Dendritic cell treated with granulocyte-macrophage colony-stimulating factor and Interleukin-4, amounts not matched to agents 40 ng/mL and 50 ng/mL, for 4 days (primary cell): Measurements from ENCODE around the gene MGLL.
A peak's percentile ranks its signal among the peaks of the same experiment; 100 is the strongest.

Source experiments
- H3K27ac Mint-ChIP-seq: one replicate; pipeline ENCODE4 v1.8.0; 2022; ENCODE audit warnings: mild to moderate bottlenecking, mixed read lengths
- H3K27me3 Mint-ChIP-seq: one replicate; pipeline ENCODE4 v1.8.0; 2022; ENCODE audit warnings: mild to moderate bottlenecking, mixed read lengths
- H3K36me3 Mint-ChIP-seq: one replicate; pipeline ENCODE4 v1.8.0; 2022; ENCODE audit warnings: low read depth, mixed read lengths
- H3K4me1 Mint-ChIP-seq: one replicate; pipeline ENCODE4 v1.8.0; 2022; ENCODE audit warnings: low read depth, mixed read lengths
- H3K4me3 Mint-ChIP-seq: one replicate; pipeline ENCODE4 v1.8.0; 2022; ENCODE audit warnings: mild to moderate bottlenecking, moderate library complexity, mixed read lengths
- H3K9me3 Mint-ChIP-seq: one replicate; pipeline ENCODE4 v1.8.0; 2022; ENCODE audit warnings: mixed read lengths
- intact Hi-C: fragments of 100-400 bp; cut with micrococcal nuclease; formaldehyde crosslinking; loops from one replicate; pipeline ENCODE4 v1.15.0; 2022

MGLL gene

DNA sequence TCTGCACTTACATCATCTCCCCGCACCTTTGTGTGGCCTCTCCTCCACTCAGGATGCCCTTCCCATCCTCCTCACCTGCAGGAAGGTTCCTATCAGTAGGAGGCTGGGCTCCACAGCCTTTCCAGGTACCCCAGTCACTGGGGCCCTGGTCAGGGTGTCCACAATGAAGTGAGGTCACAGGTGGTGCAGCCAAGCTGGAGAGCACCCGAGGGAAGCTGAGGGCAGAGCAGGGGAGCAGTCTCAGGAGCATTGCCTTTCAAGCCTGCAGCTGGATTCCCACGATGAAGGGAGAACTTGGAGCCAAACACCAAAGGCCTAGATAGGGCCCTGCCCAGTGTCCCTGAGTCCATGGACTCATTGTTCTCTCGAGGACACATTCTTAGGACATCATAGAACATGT lies 23.6 kb downstream of the MGLL start:
- peaks cover 6% of the 10 kb centered on the region for H3K36me3 Mint-ChIP-seq

DNA sequence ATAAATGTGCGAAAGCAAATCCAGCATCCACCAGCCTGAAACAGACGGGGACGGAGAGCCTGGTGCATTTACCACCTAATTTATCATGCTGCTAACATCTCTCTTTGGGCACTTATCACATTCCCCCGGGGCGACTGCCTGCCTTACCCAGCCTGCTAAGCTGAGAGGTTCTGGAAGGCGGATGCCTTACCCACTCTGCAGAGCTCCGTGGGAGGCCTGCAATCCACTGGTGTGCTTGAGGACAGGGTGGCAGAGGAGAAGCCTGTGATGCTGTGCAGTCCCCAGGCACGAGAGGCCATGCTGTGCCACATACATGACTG lies 25.5 kb downstream of the MGLL start:
- Mint-ChIP-seq H3K4me1 (peaks cover 55% of the 10 kb centered on the region), H3K27ac (no peak overlapping the region), H3K4me3 (no peak overlapping the region), H3K36me3 (peaks cover 6% of the 10 kb centered on the region), H3K27me3 (peaks cover 3% of the 10 kb centered on the region), H3K9me3 (no peaks in the 10 kb centered on the region)
- intact Hi-C loops = no loop called here

More for the DNA sequence above, 23.6 kb downstream of the MGLL start:
- Mint-ChIP-seq H3K27ac (peak overlapping the region; percentile 22), H3K9me3 (no peaks in the 10 kb centered on the region), H3K4me1 (peaks cover 49% of the 10 kb centered on the region), H3K27me3 (peaks cover 3% of the 10 kb centered on the region), H3K4me3 (no peak overlapping the region)
- intact Hi-C loops = no loop called here

DNA sequence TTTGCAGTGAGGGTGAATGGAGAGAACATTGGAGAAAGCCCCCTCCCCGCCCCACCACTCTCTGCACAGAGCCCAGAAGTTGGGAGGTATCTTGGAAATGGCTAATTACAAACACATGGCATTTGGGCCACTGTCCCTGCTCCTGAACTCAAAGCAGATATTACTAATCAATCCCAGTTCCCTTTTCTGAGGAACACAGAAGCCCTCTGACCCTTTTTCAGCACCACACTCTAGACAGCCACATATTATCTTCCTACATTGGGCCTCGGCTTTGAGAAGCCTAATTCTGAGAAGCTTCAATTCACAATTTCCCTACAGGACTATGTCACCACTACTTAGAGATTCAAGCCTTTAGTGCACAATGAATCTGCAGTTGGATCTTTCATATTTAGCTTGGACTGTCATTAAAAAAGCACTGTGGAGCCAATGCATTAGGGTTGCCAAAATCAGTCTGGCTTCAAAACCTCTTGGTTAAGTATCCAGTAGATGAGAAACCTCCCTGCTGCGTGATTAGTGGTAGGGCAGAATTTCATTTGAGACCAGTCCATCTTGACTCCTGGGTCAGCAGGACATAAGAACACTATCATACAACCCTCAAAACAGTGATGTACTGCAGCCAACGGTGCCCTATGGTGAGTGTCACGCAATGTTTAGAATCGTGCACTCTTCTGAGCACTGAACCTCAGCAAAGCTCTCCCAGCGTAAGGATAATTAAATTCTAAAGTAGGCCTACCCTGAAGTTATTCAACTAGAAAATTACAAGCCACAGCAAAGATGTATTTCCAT lies 26.1 kb downstream of the MGLL start:
- Mint-ChIP-seq H3K36me3 (peaks cover 6% of the 10 kb centered on the region), H3K9me3 (no peaks in the 10 kb centered on the region), H3K4me1 (peaks cover 60% of the 10 kb centered on the region), H3K27me3 (peaks cover 3% of the 10 kb centered on the region), H3K27ac (no peak overlapping the region), H3K4me3 (no peak overlapping the region)
- intact Hi-C loops = no loop called here

DNA sequence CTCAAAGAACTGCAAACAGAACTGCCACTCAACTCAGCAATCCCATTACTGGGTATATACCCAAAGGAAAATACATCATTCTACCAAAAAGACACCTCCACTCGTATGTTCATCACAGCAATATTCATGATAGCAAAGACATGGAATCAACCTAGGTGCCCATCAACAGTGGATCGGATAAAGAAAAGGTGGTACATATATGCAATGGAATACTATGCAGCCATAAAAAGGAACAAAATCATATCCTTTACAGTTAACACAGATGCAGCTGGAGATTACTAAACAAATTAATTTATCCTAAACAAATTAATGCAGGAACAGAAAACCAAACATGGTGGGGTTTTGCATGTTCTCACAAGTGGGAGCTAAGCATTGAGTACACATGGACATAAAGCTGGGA lies 27.3 kb downstream of the MGLL start:
- intact Hi-C loops = no loop called here
- H3K36me3 Mint-ChIP-seq = peaks cover 6% of the 10 kb centered on the region
- H3K27ac Mint-ChIP-seq = no peak overlapping the region
- peaks cover 3% of the 10 kb centered on the region for H3K27me3 Mint-ChIP-seq
- H3K4me1 Mint-ChIP-seq = peaks cover 62% of the 10 kb centered on the region
- H3K4me3 Mint-ChIP-seq = no peak overlapping the region
- H3K9me3 Mint-ChIP-seq = no peaks in the 10 kb centered on the region

DNA sequence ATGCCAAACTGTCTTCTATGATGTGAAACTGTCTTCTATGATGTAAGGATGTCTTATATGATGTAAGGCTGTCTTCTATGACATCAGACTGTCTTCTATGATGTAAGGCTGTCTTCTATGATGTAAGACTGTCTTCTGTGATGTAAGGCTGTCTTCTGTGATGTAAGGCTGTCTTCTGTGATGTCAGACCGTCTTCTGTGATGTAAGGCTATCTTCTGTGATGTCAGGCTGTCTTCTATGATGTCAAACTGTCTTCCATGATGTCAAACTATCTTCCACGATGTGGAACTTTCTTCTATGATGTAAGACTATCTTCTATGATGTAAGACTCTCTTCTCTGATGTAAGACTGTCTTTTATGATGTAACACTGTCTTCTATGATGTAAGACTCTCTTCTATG lies 27.9 kb downstream of the MGLL start:
- Mint-ChIP-seq H3K9me3 (no peaks in the 10 kb centered on the region), H3K27ac (no peak overlapping the region), H3K36me3 (peaks cover 5% of the 10 kb centered on the region), H3K27me3 (peaks cover 3% of the 10 kb centered on the region), H3K4me1 (peaks cover 64% of the 10 kb centered on the region), H3K4me3 (no peak overlapping the region)
- intact Hi-C loops = no loop called here

DNA sequence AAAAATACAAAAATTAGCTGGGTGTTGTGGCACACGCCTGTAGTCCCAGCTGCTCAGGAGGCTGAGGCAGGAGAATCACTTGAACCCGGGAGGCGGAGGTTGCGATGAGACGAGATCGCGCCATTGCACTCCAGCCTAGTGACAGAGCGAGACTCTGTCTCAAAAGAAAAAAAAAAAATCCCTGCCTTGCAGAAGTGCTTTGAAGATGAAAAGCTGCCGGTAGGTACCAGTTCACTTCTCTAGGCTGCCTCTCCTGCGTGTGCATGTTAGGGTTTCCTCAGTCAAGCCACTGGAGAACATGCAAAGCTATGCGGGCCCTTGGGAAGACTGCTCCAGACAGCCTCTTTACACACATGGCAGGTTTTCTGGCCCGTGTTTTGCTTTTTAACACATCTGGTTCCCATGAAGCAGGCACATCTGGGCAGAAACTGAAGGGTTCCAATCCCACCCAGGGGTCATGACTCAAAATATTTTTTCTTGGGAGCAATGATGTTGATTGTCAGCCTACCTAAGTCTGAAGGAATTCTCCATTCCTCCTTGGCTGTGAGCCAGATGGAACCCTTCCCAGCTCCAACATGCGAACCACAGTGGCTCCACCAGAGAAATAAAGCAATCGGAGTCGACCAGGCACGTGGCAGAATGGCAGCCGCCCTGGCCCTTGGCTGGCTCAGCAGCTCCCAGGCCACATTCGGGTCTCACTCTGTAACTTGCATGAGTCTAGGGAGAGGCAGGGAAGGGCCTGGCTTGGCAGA lies 29.6 kb downstream of the MGLL start:
- H3K27ac Mint-ChIP-seq = no peak overlapping the region

DNA sequence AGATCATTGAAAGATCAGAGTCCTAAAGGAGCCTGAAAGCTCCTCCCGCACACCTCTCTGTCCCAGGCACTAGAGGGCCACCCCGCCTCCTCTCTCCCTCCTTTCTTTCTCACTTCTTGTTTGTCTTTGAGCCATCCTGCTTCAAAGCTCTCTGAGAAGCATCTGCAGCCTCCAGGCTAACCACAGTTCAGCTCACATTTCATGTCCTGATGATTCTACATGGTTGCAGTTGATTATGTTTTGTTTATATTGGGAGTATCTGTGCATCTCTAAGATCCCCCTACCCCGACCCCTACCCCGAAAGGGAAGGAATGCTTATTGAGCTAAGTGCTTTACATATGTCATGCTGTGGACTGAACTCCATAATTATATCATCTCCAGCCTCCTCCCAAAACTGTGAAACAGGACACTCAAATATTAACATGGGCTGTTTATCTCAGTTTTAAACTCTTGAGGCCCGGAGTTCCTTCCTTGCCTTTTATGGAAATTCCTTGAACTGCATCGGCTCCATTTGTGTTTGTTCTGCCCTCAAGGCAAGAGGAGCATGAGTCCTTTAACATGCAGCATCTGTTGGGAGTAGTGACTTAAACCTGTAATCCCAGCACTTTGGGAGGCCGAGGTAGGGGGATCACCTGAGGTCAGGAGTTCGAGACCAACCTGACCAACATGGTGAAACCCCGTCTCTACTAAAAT lies 30.9 kb downstream of the MGLL start:
- intact Hi-C loops = no loop called here
- Mint-ChIP-seq H3K27ac (peak overlapping the region; percentile 30), H3K4me3 (no peak overlapping the region), H3K27me3 (peaks cover 5% of the 10 kb centered on the region), H3K36me3 (peaks cover 4% of the 10 kb centered on the region), H3K9me3 (no peaks in the 10 kb centered on the region), H3K4me1 (peaks cover 44% of the 10 kb centered on the region)

More for the DNA sequence above, 29.6 kb downstream of the MGLL start:
- H3K9me3 Mint-ChIP-seq = no peaks in the 10 kb centered on the region
- peaks cover 4% of the 10 kb centered on the region for H3K36me3 Mint-ChIP-seq
- peaks cover 2% of the 10 kb centered on the region for H3K27me3 Mint-ChIP-seq
- peaks cover 57% of the 10 kb centered on the region for H3K4me1 Mint-ChIP-seq
- intact Hi-C loops = no loop called here
- no peak overlapping the region for H3K4me3 Mint-ChIP-seq

DNA sequence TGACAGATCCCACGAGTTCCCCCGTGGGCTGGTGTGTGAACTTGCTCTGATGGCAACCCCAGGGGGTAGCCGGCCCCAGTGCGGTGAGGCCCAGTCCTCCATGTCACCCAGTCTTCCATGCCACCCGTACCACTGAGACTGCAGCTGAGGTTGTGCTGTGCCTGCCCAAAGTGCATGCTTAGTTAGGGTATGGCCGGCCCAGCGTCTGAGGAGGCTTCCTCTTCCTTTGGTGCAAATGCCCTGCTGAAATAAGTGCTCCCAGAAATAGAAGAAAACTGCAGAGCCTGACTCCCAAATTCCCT lies 31.5 kb downstream of the MGLL start:
- Mint-ChIP-seq H3K27me3 (peaks cover 8% of the 10 kb centered on the region), H3K36me3 (peaks cover 6% of the 10 kb centered on the region), H3K4me3 (no peak overlapping the region), H3K27ac (peak overlapping the region; percentile 30), H3K9me3 (no peaks in the 10 kb centered on the region), H3K4me1 (peaks cover 44% of the 10 kb centered on the region)
- intact Hi-C loops = no loop called here

DNA sequence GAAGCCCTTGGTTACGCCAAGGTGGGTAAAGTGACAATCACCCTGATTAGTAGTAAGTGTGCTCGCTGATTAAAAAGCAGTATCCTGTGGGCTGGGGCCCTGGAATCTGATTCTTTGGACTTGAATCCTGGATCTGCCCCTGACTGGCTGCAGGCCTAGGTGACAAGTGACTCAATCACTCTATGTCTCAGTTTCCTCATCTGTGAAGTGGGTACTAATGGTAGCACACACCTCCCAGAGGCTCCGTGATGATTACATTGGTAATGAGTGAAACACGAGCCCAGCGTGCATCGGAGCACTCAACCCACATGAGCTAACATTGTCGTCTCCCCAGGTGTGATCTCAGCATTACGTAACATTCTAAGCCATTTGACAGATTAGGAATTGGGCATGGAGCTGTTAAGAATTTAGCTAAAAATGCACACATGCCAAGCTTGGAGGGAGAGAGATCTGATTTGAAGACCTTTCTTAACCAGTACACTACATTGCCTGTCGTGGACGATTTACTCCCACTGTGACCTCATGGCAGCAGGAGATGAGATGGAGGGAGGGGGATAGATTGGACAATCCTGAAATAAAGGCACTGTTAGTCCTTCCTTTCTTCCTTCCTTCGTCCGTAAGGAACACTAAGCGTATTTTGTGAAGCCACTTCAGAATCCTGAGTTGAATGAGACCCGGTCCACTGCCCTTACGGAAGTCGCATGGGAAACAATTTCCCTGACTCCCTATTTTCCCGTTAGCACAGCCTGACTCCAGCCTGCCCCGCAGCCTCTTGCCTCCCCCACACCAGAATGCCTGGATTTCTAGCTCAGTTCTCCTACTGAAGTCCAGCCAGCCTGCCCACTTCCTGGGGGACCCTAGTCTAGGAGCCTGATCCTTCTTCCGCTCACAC lies 32.1 kb downstream of the MGLL start:
- H3K27me3 Mint-ChIP-seq = peaks cover 12% of the 10 kb centered on the region
- H3K4me1 Mint-ChIP-seq = peaks cover 50% of the 10 kb centered on the region
- H3K27ac Mint-ChIP-seq = peak overlapping the region; percentile 30
- peaks cover 12% of the 10 kb centered on the region for H3K36me3 Mint-ChIP-seq
- intact Hi-C loops = no loop called here
- H3K9me3 Mint-ChIP-seq = no peaks in the 10 kb centered on the region
- no peak overlapping the region for H3K4me3 Mint-ChIP-seq

DNA sequence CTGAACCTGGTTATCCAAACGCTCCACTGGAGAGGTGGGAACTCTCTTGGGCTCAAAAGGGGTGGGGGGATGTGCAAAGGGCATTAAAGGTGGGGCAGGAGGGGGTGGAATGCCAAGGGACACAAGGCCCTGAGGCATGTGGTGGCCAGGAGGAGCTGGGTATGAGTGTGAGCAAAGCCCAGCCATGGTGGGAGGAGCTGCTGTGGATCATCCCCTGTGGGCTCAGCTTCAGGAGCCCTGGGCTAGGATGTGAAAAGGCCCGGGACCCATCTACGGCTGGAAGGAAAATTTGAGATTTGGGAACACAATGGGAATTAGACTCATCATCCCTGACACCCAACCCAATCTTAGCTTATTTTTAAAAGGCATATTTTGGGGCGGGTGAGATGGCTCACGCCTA lies 33.3 kb downstream of the MGLL start:
- Mint-ChIP-seq H3K4me3 (no peak overlapping the region), H3K9me3 (no peaks in the 10 kb centered on the region), H3K4me1 (peaks cover 54% of the 10 kb centered on the region), H3K27me3 (peaks cover 15% of the 10 kb centered on the region), H3K27ac (no peak overlapping the region), H3K36me3 (peaks cover 17% of the 10 kb centered on the region)
- intact Hi-C loops = no loop called here

DNA sequence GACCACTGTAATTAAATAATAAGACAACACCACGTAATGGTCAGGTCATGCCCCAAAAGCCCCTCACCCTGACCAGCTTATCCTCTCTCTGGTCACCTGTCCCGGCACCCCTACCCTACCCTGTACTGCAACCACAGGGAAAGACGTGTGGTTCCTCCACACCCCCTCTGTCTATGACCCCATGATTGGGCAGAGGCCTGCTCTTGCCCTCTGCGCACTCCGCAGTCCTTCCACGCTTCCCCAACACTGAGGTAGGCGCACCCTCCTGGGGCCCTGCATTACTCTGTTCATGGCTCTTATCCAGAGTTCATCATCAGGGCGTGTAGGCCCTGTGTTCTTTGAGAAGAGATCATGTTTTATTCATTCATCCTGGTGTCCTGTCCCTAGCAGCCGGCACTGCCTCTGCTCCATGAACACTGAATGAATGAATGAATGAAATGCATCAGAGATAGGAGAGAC lies 33.8 kb downstream of the MGLL start:
- Mint-ChIP-seq H3K4me3 (no peak overlapping the region), H3K27ac (no peak overlapping the region), H3K4me1 (peaks cover 55% of the 10 kb centered on the region), H3K9me3 (no peaks in the 10 kb centered on the region), H3K27me3 (peaks cover 16% of the 10 kb centered on the region), H3K36me3 (peaks cover 17% of the 10 kb centered on the region)
- intact Hi-C loops = no loop called here

DNA sequence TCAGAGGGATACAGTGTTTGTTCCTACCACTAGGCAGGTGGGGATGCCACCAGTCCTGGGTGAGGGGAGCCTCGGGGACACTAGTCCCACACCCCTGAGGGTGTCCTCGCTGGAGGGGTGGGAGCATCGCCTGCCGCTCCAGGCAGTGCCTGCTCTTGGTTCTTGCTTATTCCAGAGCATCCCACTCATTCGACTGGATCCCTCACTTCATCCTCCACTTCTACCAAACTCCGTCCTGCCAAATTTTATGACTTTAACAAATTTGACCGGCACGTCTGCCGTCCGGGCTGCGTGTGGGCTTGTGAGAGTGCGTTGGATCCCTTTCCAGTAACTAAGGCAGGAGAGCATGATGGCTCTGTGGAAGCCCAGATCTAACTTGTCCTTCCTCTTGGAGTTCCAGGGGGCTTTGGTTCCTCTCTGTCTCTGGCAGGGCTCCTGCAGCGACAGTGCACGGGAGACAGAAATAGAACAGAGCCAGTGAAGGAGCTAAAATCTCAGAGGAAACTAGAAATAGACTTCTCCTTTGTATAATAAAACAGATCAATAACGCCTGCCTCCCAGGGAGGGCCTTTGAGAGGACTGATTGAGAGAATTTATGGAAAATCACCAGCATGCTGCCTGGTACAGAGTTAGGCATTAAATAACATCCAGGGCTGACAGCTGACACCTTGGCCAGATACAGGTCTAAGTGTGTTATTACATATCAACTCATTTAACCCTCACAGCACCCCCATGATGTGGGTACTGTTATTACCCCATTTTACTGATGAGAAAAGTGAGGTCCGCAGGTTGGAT lies 34.5 kb downstream of the MGLL start:
- Mint-ChIP-seq H3K4me3 (no peak overlapping the region), H3K4me1 (peaks cover 56% of the 10 kb centered on the region), H3K9me3 (no peaks in the 10 kb centered on the region), H3K36me3 (peaks cover 17% of the 10 kb centered on the region), H3K27me3 (peaks cover 18% of the 10 kb centered on the region), H3K27ac (no peak overlapping the region)
- intact Hi-C loops = no loop called here

DNA sequence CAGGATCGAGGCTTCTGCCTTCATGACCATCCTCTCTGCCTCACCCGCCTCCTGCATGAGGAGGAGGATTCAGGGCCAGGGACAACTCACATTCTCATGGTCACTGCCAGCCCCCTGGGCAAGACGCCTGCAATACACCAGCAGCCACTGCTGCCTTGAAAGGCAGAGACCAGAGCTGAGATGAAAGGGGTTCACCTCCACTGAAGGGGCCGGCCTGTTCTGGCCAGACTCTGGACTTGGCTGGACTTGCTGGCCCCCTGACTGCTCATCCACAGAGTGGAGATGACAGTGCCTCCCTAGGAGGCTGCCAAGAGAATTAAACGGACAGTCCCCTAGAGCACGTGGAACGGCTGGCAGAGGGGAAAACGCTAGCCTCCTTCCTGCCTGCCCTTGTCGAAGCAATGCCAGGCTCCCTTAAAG lies 35.2 kb downstream of the MGLL start:
- Mint-ChIP-seq H3K27ac (no peak overlapping the region), H3K4me3 (no peak overlapping the region), H3K36me3 (peaks cover 17% of the 10 kb centered on the region), H3K4me1 (peaks cover 56% of the 10 kb centered on the region), H3K27me3 (peaks cover 18% of the 10 kb centered on the region), H3K9me3 (no peaks in the 10 kb centered on the region)
- intact Hi-C loops = no loop called here
